Measurements from ENCODE around the gene ELOVL2. TPM values are rescaled to one million over a fixed set of nuclear protein-coding genes. Genes with fewer than 3 reads are reported as not detected.

Gene ELOVL2
- total RNA-seq, 1 donor from 2014 or later: 57.0 TPM

DNA sequence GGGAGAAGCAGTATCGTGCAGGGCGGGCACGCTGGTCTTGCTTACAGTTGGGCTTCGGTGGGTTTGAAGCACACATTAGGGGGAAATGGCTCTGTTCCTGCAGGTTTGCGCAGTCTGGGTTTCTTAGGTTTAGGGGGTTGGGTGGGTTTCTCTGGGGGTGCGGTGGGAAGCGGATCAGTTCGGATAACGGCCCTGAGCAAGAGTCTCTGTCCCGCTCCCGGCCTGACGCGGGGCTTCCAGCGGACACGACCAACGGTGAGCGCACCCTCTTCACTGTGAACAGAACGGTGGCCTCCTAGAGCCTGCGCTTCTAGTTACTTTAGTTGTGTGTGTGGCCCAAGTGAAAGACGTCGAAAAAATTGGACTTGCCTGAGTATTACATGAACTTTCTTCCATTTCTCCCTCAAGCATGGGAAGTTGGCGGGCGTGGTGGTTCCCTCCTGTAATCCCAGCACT lies 635 bp upstream of the ELOVL2 start:
- Mint-ChIP-seq H3K27me3 (ENCODE audit: unreplicated experiment) (no peaks in the 10 kb centered on the region), H3K9me3 (ENCODE audit: unreplicated experiment) (no peaks in the 10 kb centered on the region), H3K4me1 (ENCODE audit: unreplicated experiment) (peaks cover 32% of the 10 kb centered on the region), H3K27ac (ENCODE audit: unreplicated experiment) (peak overlapping the region; percentile 28), H3K36me3 (ENCODE audit: unreplicated experiment) (no peaks in the 10 kb centered on the region), H3K4me3 (ENCODE audit: unreplicated experiment) (peak overlapping the region; percentile 74)
- no peak for TF ChIP-seq CTCF (IDR thresholded peaks at IDR 0.05)
- no peak for DNase-seq (ENCODE audit: extremely low spot score, unreplicated experiment)

GRCh38 chr6:11043378-11043960 lies 636 bp downstream of the ELOVL2 start:
- DNase-seq (ENCODE audit: extremely low spot score, unreplicated experiment): no peak
- Mint-ChIP-seq H3K4me1 (ENCODE audit: unreplicated experiment) (peaks cover 43% of the 10 kb centered on the region), H3K27me3 (ENCODE audit: unreplicated experiment) (no peaks in the 10 kb centered on the region), H3K36me3 (ENCODE audit: unreplicated experiment) (no peaks in the 10 kb centered on the region), H3K4me3 (ENCODE audit: unreplicated experiment) (peak overlapping the region; percentile 81), H3K27ac (ENCODE audit: unreplicated experiment) (peak overlapping the region; percentile 76), H3K9me3 (ENCODE audit: unreplicated experiment) (no peaks in the 10 kb centered on the region)
- TF ChIP-seq CTCF (IDR thresholded peaks at IDR 0.05): no peak

GRCh38 chr6:11042750-11043377 lies 1.2 kb downstream of the ELOVL2 start:
- peak overlapping the region; percentile 76 for H3K27ac Mint-ChIP-seq (ENCODE audit: unreplicated experiment)
- H3K27me3 Mint-ChIP-seq (ENCODE audit: unreplicated experiment): no peaks in the 10 kb centered on the region
- no peaks in the 10 kb centered on the region for H3K9me3 Mint-ChIP-seq (ENCODE audit: unreplicated experiment)
- DNase-seq (ENCODE audit: extremely low spot score, unreplicated experiment): no peak
- H3K4me3 Mint-ChIP-seq (ENCODE audit: unreplicated experiment): peak overlapping the region; percentile 81
- peaks cover 44% of the 10 kb centered on the region for H3K4me1 Mint-ChIP-seq (ENCODE audit: unreplicated experiment)
- no peaks in the 10 kb centered on the region for H3K36me3 Mint-ChIP-seq (ENCODE audit: unreplicated experiment)
- TF ChIP-seq CTCF (IDR thresholded peaks at IDR 0.05): no peak

DNA sequence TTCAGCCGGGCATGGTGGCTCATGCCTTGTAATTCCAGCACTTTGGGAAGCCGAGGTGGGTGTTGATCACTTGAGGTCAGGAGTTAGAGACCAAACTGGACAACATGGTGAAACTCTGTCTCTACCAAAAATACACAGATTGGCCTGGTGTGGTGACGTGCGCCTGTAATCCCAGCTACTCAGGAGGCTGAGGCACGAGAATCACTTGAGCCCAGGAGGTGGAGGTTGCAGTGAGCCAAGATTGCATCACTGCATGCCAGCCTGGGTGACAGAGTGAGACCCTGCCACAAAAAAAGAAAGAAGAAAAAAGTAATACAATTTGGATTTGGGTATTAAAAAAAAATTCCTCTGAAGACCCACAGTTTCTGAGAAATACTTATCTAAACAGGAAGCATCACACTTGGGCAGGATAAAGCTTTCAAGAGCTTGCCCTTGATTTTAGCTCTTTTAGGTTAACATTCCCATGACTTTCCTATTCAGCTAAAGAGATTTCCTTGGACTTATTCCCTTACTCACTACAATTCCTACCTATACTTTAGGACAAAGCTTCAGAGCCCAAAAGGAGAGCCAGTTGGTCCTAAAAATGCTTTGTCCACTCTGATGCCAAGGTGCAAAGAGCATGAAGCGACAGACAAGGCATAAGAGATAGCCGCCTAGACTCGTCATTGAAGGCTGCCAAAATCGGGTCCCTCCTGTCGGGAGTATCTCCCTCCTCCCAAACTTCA lies 1.9 kb downstream of the ELOVL2 start:
- H3K27me3 Mint-ChIP-seq (ENCODE audit: unreplicated experiment): no peaks in the 10 kb centered on the region
- H3K9me3 Mint-ChIP-seq (ENCODE audit: unreplicated experiment): no peaks in the 10 kb centered on the region
- peak overlapping the region; percentile 81 for H3K4me3 Mint-ChIP-seq (ENCODE audit: unreplicated experiment)
- DNase-seq (ENCODE audit: extremely low spot score, unreplicated experiment): no peak
- peaks cover 46% of the 10 kb centered on the region for H3K4me1 Mint-ChIP-seq (ENCODE audit: unreplicated experiment)
- H3K36me3 Mint-ChIP-seq (ENCODE audit: unreplicated experiment): no peaks in the 10 kb centered on the region
- H3K27ac Mint-ChIP-seq (ENCODE audit: unreplicated experiment): peak overlapping the region; percentile 76
- TF ChIP-seq CTCF (IDR thresholded peaks at IDR 0.05): no peak

DNA sequence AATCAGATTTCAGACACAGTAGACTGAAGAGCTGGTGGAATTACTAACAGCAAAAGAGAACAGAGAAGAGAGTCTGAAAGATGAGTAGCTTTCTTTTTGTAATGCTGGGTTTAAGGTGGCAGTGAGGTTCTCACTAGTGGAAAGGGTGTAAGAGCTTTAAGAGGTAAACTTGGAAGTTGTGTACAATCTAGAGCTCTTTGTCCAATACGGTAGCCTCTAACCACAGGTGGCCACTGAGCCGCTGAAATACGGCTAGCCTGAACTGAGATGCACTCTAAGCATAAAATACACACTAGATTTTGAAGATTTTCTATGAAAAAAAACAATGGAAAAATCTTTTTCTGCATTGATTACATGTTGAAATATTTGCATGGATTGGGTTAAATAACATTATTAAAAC lies 4.0 kb downstream of the ELOVL2 start:
- no peaks in the 10 kb centered on the region for H3K27me3 Mint-ChIP-seq (ENCODE audit: unreplicated experiment)
- no peaks in the 10 kb centered on the region for H3K9me3 Mint-ChIP-seq (ENCODE audit: unreplicated experiment)
- no peaks in the 10 kb centered on the region for H3K36me3 Mint-ChIP-seq (ENCODE audit: unreplicated experiment)
- H3K4me3 Mint-ChIP-seq (ENCODE audit: unreplicated experiment): peak overlapping the region; percentile 56
- peak overlapping the region; percentile 90 for H3K27ac Mint-ChIP-seq (ENCODE audit: unreplicated experiment)
- no peak for TF ChIP-seq CTCF (IDR thresholded peaks at IDR 0.05)
- no peak for DNase-seq (ENCODE audit: extremely low spot score, unreplicated experiment)
- peaks cover 52% of the 10 kb centered on the region for H3K4me1 Mint-ChIP-seq (ENCODE audit: unreplicated experiment)

Data from osteocyte (in vitro differentiated cells).